Ascending aorta (tissue), 2 donors: ENCODE measurements around the gene SNRPN. TPM values are rescaled to one million over a fixed set of nuclear protein-coding genes. Genes with fewer than 3 reads are reported as not detected.
"Not testable (repeated sequence)": the region's sequence is repeated elsewhere in the genome, so short reads cannot be mapped to it uniquely, and the experiment has no call there.

Experiments used
- DNase-seq, 2 donors: peaks; one replicate each; pipeline ENCODE4 v3.0.0-alpha.2; 2019; ENCODE audit warnings: low spot score in 2 of 2
- H3K27ac ChIP-seq, 2 donors: fragments of 200-600 bp; sonication (generic); one replicate each; pipeline ENCODE4 v1.5.1; 2016 to 2017; ENCODE audit warnings: mild to moderate bottlenecking in 1 of 2
- H3K27me3 ChIP-seq: fragments of 200-600 bp; sonication (generic); one replicate; pipeline ENCODE4 v1.5.1; 2017
- H3K36me3 ChIP-seq, 2 donors: fragments of 200-600 bp; sonication (generic); one replicate each; pipeline ENCODE4 v1.5.1; 2016
- H3K4me1 ChIP-seq, 2 donors: fragments of 200-600 bp; sonication (generic); one replicate each; pipeline ENCODE4 v1.5.1; 2016 to 2017; ENCODE audit warnings: mild to moderate bottlenecking in 1 of 2
- H3K4me3 ChIP-seq, 2 donors: fragments of 200-600 bp; sonication (generic); one replicate each; pipeline ENCODE4 v1.5.1; 2016 to 2017; ENCODE audit warnings: mild to moderate bottlenecking in 1 of 2
- H3K9me3 ChIP-seq, 2 donors: fragments of 200-600 bp; sonication (generic); one replicate each; pipeline ENCODE4 v1.5.1; 2016
- CTCF ChIP-seq, 3 experiments: fragments of 200-600 bp in 2 of 3; fragments of 450-650 bp in 1 of 3; sonication (generic) in 2 of 3; IDR thresholded peaks; one replicate each; pipeline ENCODE4 v1.5.1; 2016 to 2019; ENCODE audit warnings: antibody characterized with exemption in 3 of 3, mild to moderate bottlenecking in 1 of 3, moderate library complexity in 1 of 3
- intact Hi-C: fragments of 100-400 bp; cut with DNase I; formaldehyde crosslinking; loops from one replicate; pipeline ENCODE4 v1.15.1; 2023
- total RNA-seq: library from RNA; depleted of rRNA; stranded (reverse); fragments of >200 nt; gene quantifications from one replicate; pipeline ENCODE4 v1.1.0, GENCODE V29; 2016

Gene SNRPN
- total RNA-seq, 1 donor from 2014 or later: 121 TPM

GRCh38 chr15:24971772-24972171, 17.0 kb downstream of the SNRPN start:
- no peak for DNase-seq
- Histone ChIP-seq H3K36me3 (peaks cover 44 to 96% of the 10 kb centered on the region in 2 donors), H3K9me3 (peaks cover 0 to 69% of the 10 kb centered on the region in 2 donors), H3K4me1 (no peaks in the 10 kb centered on the region), H3K27ac (no peak overlapping the region), H3K4me3 (no peak overlapping the region), H3K27me3 (no peaks in the 10 kb centered on the region)
- no peak for TF ChIP-seq CTCF (IDR thresholded peaks at IDR 0.05)
- intact Hi-C loops: no loop called here

- Histone ChIP-seq H3K36me3 (peaks cover 51 to 96% of the 10 kb centered on the region in 2 donors), H3K9me3 (peaks cover 0 to 68% of the 10 kb centered on the region in 2 donors)
- H3K27ac ChIP-seq, H3K4me1 ChIP-seq, DNase-seq, H3K4me3 ChIP-seq, H3K27me3 ChIP-seq, intact Hi-C loops: not testable (repeated sequence)
Measured at GRCh38 chr15:24972707-24973106, 17.9 kb downstream of the SNRPN start.

DNA sequence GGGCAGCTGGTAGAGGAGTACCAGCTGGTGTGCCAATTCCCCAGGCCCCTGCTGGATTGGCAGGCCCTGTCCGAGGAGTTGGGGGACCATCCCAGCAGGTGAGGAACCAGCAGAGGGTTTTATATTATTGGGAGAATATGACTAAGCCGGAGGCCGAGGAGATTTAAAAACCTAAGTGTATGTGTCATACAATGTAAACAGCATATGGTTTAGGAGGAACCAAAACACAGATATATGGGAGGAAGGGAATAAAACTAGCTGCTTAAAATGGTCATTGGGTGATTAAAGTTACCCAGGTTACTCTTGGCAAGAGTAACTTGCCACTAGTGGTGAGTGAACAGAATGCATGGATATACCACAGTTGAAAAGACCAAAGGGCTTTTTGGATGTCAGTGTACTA, 22.1 kb downstream of the SNRPN start:
- Histone ChIP-seq H3K4me3 (no peak overlapping the region), H3K27me3 (no peaks in the 10 kb centered on the region), H3K9me3 (peaks cover 0 to 72% of the 10 kb centered on the region in 2 donors), H3K36me3 (peaks cover 79 to 98% of the 10 kb centered on the region in 2 donors), H3K4me1 (no peaks in the 10 kb centered on the region), H3K27ac (no peak overlapping the region)
- TF ChIP-seq CTCF (IDR thresholded peaks at IDR 0.05): no peak
- intact Hi-C loops: no loop called here
- no peak for DNase-seq

DNA sequence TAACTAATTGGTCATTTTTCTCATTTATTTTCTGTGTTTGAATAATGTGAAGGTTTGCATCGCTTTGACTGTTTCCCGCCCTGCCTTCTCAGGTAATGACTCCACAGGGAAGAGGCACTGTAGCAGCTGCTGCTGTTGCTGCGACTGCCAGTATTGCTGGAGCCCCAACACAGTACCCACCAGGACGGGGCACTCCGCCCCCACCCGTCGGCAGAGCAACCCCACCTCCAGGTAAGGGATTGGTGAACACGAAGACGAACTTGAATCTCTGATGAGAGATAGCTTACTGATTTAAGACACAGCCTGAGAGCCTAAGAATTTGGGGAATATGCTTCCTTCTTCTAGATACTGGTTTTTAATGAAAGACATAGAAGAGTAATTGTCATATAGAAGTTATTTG, 22.9 kb downstream of the SNRPN start:
- no peak for TF ChIP-seq CTCF (IDR thresholded peaks at IDR 0.05)
- peaks cover 0 to 75% of the 10 kb centered on the region in 2 donors for H3K9me3 ChIP-seq
- H3K4me1 ChIP-seq: no peaks in the 10 kb centered on the region
- H3K27ac ChIP-seq: no peak overlapping the region
- H3K4me3 ChIP-seq: no peak overlapping the region
- H3K27me3 ChIP-seq: no peaks in the 10 kb centered on the region
- no peak for DNase-seq
- intact Hi-C loops: no loop called here
- H3K36me3 ChIP-seq: peaks cover 86 to 100% of the 10 kb centered on the region in 2 donors

DNA sequence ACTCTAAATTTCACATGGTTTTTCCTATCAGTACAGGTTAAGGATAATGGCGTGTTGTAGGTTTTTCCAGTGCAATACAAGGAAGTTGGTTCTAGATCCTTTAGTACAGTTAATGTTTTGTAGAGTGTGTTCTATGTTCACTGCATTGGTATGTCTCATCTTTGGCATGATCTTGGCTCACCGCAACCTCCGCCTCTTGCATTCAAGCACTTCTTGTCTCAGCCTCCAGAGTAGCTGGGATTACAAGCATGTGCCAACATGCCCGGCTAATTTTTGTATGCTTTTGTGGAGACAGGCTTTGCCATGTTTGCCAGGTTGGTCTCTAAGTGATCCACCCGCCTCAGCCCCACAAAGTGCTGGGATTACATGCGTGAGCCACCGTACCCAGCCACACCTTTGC, 30.4 kb downstream of the SNRPN start:
- no peak for TF ChIP-seq CTCF (IDR thresholded peaks at IDR 0.05)
- peaks cover 11 to 85% of the 10 kb centered on the region in 2 donors for H3K9me3 ChIP-seq
- no peaks in the 10 kb centered on the region for H3K27me3 ChIP-seq
- DNase-seq: no peak
- no peaks in the 10 kb centered on the region for H3K4me1 ChIP-seq
- H3K36me3 ChIP-seq: peaks cover 38 to 90% of the 10 kb centered on the region in 2 donors
- no peak overlapping the region for H3K4me3 ChIP-seq
- H3K27ac ChIP-seq: no peak overlapping the region
- intact Hi-C loops: no loop called here

DNA sequence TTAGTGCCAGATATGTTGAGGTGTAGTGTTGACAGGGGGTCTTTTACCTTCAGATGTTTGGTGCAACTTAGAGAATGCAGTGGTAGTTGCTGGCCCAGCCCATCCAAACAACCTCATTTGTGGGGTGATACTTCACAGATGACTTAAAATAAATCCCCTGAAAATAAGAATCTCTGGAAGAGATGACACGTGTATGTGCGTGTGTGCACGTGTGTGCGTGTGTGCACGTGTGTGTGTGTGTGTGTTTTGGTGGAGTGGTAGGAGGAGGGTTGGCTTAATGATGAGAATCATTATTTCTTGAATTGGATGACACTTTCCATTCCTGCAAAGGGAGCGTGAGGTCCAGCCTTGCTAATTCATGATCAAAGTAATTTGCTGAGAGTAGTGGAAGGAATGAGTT, 31.9 kb downstream of the SNRPN start:
- peaks cover 11 to 86% of the 10 kb centered on the region in 2 donors for H3K9me3 ChIP-seq
- no peak overlapping the region for H3K4me3 ChIP-seq
- no peaks in the 10 kb centered on the region for H3K27me3 ChIP-seq
- no peak for DNase-seq
- no peak for TF ChIP-seq CTCF (IDR thresholded peaks at IDR 0.05)
- no peaks in the 10 kb centered on the region for H3K4me1 ChIP-seq
- peaks cover 30 to 90% of the 10 kb centered on the region in 2 donors for H3K36me3 ChIP-seq
- H3K27ac ChIP-seq: no peak overlapping the region
- intact Hi-C loops: no loop called here
